ENCODE data around the gene RAD51.

The RAD51 gene

DNA sequence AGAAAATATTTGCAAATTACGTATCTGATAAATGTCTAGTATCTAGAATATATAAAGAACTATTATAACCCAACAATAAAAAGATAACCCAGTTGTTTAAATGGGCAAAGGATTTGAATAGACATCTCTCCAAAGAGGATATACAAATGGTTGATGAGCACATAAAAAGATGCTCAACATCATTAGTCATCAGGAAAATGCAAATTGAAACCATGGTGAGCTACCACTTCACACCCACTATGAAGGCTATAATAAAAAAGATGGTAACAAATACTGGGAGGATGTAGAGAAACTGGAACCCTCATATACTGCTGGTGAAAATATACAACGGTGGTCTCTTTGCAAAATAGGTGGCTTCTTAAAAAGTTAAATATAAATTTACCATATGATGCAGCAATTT lies 28.0 kb downstream of the RAD51 start:
- no peak for DNase-seq

DNA sequence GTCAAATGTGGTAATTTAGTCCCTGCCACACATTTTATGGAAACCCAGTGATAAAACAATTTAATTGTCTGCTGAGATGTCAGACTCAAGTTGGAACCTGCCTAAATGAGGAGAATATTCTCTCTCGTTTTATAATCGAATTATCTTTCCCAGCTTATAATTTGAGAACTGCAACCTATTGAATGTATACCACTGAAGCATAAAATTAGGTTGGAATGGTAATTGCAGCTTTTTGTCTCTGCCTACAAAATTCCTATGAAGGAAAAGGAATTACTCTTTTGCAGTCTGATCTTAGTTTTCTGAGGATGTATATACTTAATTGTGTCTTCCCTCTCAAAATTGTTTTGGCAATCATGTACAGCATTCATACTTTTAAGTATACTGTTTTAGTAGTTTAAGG lies 28.9 kb downstream of the RAD51 start:
- no peak for DNase-seq

DNA sequence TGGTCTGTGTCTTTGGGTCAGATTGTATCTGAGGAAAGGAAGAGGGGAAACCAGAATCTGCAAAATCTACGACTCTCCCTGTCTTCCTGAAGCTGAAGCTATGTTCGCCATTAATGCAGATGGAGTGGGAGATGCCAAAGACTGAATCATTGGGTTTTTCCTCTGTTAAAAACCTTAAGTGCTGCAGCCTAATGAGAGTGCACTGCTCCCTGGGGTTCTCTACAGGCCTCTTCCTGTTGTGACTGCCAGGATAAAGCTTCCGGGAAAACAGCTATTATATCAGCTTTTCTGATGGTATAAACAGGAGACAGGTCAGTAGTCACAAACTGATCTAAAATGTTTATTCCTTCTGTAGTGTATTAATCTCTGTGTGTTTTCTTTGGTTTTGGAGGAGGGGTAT lies 36.1 kb downstream of the RAD51 start:
- DNase-seq, result no peak

DNA sequence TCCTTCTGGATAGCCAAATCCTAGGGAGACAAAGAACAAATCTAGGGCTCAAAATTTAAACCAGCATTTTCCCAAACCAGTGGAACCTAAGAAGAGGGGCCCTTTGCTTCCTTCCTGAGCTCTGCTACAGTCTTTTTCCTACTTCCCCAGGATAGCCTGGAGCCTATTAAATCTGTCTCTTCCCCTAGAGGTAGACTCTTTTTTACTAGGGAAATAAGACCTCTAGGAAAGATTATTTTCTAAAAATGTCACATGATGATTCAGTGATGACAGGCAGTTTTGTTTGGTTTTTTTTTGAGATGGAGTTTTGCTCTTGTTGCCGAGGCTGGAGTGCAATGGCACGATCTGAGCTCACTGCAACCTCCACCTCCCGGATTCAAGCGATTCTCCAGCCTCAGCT lies 41.6 kb downstream of the RAD51 start:
- DNase-seq, result no peak

DNA sequence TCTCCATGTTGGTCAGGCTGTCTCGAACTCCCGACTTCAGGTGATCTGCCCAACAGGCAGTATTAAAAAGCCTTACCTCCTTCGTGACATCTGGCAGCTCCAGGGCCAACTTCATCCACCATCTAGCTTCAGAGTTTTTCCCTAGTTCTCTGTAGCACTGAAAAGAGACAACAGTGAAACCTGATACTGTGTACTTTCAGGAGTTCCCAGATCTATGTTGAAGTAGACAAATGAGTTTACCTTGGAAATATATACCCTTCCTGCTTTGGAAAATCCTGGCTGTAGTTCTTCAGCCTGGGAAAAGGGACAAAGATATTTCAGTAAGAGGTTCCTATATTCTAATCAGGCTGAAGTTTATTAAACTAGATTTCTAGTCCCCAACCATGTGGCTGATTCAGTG lies 42.1 kb downstream of the RAD51 start:
- DNase-seq, result no peak

DNA sequence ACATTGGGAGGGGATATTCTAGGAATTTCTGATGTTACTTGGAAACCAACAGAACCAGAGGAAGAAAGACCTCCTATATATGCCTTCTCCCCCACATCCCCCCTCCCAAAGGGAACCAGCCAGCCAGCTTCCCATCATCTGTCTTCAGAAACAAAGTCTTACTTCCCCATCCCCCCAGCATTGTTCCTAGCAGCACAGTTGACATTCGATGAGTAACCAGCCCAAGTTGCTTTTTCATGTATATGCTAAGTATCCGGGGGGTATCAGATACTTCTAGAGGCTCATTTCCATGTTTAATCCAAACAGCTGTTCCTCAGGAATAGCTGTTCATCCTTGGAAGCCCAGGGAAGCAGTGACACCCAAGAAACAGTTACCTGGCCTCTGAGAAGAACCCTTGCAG lies 44.1 kb downstream of the RAD51 start:
- DNase-seq, result no peak

DNA sequence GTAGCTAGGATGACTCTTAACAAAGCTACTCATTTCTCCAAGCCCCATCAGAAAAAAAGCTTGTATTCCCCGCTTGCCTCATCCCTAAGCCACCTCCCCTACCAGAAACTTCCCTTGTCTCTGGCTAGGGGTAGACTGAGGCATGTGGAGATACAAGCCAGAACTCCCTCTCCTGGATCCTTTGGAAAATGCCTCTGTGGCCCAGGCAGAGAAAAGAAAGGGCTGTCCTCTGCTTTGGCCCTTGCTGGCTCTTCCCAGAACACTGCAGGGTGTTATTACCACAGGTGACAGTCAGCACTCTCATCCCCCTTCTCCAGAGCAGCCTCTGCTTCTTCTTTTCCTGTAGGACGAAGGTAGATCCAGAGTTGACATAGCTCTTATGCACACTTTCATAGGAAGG lies 44.9 kb downstream of the RAD51 start:
- peak; percentile 13 for DNase-seq

DNA sequence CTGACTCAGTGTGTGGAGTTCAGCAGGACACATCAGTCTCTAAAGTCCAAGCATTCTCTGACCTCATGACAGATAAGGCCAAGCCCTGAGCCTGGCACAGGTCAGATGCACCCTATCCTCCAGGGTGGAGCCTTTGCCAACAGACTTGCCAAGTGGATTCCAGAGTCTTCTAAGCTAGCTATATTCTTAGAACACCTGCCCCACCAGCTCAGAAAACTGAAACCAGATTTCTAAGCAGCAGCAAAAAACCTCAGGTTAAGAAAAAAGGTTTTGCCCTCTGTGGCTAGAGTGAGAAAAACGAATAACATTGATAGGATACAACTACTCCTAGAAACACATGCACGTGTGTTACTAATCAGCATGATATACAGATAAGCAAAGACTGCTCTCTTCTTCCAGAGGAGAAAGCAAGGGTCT lies 48.5 kb downstream of the RAD51 start:
- no peak for DNase-seq

DNA sequence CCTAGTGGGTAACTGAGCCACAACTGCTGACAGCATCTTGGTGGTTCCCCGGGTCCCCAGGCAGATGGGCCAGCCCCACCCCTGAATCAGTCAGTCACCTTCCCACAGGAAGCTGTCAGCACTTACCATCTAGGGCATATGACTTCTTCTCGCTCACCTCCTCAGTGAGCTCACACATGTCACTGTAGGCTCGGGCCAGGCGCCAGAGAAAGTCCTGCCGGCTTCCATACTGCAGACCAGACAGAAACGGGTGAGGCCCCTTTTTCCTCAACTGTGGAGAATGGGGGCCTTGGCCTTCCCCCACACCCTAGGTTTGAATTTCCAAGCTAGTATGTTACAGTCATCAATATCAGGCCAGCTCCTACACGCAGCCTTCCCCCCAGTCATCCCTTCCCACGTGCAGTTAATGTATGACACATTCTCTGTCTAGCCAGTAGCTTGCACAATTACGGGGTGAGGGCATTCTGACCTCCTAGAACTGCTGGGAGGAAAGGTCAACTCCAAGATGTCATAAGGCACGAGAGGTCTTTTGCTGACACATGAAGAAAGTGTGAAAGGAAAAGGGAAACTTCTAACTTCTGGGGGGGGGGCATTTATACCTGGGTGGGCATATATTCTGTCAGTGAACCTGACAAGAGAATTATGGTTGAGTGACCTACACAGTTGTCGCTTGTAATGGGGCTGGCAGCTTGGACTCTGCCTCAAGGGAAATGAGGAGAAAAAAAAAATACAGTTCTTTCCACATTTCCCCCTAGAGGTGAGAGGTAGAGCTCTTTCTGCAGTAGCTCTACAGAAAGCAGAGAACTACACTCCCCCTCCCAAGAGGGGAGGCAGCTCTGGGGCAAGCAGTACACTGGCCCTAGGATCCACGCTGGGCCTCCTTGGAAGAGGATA lies 49.2 kb downstream of the RAD51 start:
- DNase-seq, result peak; percentile 88

DNA sequence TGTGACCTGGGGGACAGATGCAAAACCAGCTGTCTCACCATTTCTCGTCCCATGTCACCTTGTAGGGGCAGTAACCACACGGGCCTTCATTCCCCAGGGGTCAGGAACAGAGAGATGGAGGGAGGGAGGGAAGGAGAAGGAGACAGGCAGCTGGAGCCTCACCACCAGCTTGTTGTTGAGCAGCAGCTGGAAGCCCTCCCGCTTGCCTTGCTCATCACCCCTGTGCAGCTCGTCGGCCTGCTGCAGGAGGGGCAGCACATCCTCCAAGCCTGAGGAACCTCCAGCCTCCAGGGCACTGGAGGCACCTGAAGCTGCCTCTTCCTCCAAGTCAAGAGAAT lies 49.8 kb downstream of the RAD51 start:
- DNase-seq, result no peak

DNA sequence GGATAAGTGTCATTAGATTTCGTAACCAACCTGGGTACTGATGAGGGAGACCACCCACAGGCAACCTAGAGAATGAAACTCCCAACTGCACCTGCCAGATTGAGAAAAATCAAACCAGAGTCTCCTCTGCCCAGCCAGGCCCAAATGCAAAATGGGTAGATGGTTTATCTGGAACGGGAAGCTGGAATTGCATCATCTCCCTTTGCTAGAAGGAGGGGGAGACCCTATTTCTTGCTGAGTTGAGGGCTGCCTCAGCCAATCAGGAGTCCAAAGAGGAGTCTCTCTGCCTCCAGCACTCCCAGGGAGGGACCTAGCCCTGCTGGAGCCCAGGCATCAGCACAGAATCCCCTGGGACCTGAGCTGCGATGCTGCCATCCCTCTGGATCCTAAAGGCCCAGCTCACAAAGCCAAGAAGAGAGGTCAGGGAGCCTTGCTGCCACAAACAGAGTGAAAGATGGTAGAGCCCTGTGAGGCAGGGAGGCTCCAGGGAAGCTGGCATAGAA lies 52.0 kb downstream of the RAD51 start:
- DNase-seq, result no peak

DNA sequence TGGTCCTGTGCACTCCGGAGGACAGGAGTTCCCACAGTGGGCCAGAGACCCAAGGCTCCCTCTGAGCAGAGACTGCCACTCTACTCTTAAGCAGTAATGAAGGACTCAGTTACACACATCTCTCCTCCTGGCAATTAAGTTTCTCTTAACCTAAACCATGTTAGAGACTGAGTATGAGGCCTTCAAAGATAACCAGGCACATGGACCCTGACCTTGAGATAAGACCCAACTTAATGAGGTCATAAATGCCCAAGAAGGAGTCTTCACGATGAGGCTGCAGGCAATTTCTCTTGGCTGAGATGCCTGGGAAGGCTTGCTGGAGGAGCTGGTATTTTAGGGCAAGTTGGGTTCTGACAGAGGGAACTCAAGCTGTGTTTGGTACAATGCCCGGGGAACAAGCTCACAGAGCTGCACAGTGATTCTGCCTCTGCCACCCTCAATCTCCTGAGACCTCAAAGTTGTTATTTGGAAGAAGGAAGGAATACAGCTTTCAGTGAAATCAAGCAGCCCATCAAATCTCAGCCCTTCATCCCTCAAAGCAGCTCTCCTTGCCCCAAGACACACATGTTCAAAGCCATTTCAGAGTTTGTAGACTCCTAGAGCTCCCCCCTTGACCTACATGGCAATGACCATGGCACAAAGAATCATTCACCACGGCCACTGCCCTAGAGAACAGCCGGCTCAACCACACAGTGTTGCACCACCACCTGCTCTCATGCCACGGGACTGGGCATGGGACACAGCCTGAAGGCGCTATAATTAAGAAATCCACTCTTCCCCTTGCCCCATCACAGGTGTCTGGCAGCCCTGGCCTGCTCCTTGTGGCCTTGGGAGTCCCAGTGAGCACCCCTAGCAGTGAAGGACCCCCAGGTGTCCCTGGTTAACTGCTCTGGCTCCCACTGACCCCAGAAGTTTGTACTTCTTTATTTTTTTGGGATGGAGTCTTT lies 53.0 kb downstream of the RAD51 start:
- no peak for DNase-seq

DNA sequence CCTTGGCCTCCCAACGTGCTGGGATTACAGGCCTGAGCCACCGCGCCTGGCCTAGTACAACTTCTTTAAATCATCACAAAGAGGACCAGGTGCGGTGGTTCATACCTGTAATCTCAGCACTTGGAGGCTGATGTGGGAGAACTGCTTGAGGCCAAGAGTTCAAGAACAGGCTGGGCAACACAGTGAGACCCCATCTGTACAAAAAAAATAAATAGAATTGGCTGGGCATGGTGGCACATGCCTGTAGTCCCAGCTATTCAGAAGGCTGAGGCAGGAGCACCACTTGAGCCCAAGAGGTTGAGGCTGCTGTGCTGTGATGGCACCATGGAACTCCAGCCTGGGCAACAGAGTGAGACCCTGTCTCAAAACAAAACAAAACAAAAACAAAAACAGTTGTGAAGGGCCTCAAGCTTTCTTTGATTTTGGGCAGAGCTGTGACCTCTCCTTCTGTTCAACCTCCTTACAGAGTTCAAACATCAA lies 54.2 kb downstream of the RAD51 start:
- no peak for DNase-seq

DNA sequence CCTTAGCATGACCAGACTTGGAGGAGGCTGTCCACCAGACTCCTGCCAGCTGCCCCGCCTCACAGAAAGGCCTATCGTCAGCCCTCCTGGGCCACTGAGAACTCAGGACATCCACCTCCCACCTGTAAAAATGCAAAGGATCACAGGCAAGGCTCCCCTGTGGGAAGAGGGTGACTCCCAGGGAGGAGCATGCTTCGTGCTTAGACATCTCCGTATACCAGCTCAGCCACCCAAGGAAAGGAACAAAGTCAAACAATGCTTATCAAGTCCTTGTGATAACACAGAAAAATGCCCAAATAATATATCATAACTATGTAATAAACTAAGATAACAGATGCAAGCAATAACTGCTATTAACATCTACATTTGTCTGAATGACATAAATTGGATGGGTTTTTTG lies 55.9 kb downstream of the RAD51 start:
- DNase-seq, result no peak

DNA sequence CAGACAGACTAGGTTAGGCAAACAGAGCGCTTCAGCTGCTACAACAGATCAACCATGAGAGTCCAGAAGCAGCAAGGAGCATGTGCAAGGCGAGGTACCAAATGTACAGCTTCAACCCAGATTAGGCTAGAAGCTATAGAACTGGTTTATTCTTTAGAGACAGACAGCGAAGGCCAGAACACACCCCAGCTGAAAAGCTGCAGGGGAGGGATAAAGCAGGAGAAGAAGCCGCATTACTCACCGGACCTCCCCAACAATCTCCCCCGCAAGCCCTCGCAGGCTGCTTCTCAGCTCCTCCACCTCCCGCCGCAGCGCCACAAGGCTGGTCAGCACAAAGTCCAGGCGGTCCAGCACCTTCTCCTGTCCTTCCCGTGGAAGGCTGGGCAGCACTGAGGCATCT lies 56.8 kb downstream of the RAD51 start:
- DNase-seq, result no peak

DNA sequence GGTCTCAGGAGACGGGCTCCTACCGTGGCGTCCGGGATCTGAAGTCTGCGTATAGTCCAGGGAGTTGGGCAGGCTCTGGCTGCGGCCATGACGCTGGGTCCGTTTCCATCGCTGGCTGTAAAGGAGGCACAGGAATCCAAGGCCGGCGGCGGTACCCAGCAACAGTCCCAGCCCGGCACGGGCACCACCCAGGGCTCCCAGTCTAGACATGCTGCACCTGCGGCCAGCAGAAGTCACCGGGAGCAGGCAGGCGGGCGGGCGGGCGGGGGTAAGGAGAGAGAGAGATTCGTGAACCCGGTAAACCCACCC lies 59.6 kb downstream of the RAD51 start:
- DNase-seq, result peak; percentile 71

DNA sequence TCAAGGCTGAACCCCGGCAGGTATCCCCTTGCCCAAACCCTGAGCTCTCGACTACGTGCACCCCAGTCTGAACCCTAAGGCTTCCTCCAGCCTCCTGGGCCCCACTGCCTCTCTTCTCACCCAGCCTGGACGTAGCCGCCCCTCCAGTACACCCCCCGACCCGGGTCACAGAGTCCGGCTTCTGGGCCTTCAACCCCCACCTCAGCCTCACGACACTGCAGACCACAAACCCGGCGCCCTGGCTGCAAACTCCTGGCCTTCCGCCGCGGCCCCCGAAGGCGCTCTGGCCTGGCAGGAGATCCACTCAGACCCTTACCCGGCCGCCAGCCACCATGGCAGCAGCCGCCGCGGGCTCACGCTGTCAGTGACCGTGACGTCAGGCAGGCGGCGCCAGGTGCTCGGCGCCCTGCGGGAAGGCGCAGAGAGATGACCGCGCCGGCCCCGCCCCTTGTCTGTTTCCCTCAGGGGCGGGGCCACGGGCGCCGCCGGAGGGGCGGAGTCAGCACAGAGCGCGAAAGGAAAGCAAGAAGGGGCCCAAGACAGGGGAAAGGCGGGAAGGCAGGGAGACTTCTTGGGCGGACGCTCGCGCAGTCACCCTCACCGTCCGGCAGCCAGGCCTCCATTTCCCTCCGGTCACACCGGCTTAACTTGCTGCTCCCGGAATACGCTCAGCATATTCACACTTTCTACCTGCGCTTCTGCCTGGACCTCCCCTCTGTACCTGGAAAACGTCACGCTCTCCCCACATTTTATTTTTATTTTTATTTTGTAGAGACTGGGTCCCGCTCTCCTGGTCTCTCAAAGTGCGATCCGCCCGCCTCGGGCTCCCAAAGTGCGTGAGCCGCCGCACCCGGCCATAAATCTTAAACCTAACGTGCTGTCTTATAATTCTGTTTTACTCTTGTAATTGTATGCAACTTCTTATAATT lies 60.2 kb downstream of the RAD51 start, which contains the start of gene RMDN3:
Gene RMDN3, minus strand, starts transcription at position 372 of the 929 bp plus-strand sequence. CDS start 471 bp downstream, outside the sequence.
- peak; percentile 97 for DNase-seq

DNA sequence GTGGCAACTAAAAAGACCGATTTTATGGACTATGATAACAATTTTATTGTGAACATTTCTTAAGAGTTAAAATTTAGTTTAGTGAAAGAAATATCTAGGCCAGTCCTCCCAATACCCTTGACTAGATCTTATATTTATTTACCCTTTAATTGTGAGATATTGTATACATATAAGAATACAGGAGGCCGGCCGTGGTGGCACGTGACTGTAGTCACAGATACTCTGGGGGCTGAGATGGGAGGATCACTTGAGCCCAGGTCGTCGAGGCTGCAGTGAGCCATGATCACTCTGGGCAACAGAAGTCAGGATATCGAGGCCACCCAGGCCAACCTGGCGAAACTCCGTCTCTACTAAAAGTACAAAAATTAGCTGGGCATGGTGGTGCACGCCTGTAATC lies 60.8 kb downstream of the RAD51 start:
- DNase-seq, result no peak

DNA sequence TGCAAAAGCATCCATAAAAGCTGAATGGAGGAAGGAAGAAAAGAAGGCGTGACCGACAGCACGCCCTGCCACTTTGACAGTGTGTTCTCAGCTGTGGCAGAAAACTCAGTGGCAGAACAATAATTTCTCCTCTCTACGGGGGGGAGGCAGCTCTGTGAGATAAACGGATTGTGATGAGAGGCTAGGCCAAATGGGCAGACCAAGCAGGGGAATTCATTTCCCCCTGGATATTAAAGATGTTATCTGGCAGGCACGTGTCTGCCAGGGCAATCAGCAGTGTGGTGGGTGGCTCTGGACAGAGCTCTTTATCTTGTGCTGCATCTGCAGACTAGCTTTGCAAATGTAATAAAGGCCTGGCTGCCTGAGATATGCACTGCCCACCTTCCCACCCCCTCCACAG lies 62.0 kb downstream of the RAD51 start:
- no peak for DNase-seq

DNA sequence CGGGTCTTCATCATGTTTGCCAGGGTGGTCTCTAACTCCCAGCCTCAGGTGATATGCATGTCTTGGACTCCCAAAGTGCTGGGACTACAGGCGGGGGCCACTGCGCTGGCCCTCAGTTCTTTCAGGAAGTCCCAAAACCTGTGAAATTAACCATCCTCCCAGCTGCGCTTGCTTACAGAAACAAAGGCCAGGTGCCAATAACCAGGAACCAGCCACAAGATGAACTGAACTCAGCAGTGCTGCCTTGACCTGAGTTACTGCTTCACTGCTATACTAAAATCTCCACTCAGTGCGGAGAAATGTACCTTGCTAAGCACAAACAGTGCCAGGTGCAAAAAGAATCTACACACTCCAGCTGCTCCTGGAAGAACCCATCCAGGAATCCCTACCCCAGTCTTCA lies 65.0 kb downstream of the RAD51 start:
- DNase-seq, result no peak

DNA sequence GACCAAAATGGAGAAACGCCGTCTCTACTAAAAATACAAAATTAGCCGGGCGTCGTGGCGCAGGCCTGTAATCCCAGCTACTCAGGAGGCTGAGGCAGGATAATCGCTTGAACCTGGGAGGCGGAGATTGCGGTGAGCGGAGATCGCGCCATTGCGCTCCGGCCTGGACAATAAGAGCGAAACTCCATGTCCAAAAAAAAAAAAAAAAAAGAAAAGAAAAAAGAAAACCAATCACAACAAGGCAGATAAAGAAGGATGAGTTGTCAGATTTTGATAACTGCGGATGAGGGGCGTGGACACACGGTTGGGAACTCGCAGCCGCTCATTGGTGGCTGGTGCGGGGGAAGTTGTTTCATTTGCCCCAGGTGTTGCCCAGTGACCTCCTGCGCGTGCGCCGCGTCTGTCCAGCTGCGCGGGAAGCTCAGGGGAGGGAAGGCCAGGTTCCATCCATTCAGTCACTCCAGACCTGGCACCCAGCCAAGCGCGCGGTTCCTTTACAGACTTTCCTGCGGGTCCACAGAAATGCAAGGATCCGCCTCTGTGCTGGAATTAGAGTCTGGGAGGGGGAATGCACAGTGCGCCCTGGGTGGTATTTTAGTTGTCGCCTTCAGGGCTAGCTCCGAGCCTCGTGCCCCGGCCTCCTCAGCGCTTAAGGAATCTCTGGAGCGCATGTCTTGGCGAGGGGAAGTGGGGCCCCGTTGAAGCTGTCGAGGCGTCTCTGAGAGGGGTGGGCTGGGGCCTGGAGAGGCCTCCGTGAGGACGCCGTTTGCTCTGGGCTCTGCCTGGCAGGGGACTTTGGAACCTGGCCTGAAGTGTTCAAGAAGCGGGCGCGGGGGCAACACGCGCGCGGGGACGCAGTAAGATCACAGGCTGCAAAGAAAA lies 68.2 kb downstream of the RAD51 start:
- peak; percentile 81 for DNase-seq

Data from activated effector memory CD4-positive, alpha-beta T cell treated with anti-CD3 and anti-CD28 coated beads, Interleukin-2, amount 50 U/mL, for 16 hours (primary cell).